HG03571 (cell line): ENCODE measurements around the gene ATG12.
"Not testable (repeated sequence)": the region's sequence is repeated elsewhere in the genome, so short reads cannot be mapped to it uniquely, and the experiment has no call there.

ENCODE experiments used
- ATAC-seq: cut with Tn5 transposase; IDR thresholded peaks from one replicate; pipeline ENCODE4 v1.9.1; 2021; ENCODE audit not compliant: unreplicated experiment

ATG12 gene

DNA sequence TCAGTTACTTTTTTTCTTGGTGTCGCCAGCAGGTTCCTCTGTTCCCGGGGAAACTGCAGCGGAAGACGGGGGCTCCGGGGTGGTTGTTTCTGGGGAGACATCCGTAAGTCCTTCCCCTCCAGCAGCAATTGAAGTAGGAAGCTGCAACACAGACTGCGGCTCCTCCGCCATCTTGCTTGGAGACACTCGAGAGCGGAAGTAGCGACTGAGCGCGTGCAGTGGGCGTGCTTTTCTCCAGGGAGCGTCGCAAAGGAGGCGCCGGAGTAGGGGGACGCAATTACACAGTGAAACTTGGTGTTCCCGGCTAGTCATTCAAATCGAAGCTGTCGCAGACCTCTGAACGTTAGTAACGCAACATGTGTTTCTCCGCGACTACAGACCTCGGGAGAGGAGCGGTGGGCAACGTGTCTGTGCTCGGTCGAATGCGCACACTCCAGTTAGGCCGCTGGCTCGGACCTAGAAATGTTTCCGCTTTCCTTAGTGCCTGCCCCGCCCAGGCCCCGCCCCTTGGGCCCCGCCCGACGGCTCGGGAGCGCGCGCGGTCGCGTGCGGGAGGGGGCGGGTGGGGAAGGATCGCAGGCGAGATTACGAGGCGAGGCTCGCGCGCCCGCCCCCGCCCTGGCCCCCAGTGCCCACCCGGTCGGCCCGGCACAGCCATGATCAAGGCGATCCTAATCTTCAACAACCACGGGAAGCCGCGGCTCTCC is at the start of gene ATG12, which contains the start of gene AP3S1:
Gene ATG12 (minus strand): TSS at position 184 of the 707 bp plus-strand sequence. CDS start 13 bp downstream, at position 171.
Gene AP3S1 (plus strand): TSS at position 554 of the 707 bp plus-strand sequence. CDS start 103 bp downstream, at position 657.
- ATAC-seq = peak; percentile 74

GRCh38 chr5:115888027-115888426 is 46.7 kb upstream of the ATG12 start:
- no peak for ATAC-seq

- ATAC-seq = not testable (repeated sequence)
Measured at GRCh38 chr5:115885208-115885607, 43.8 kb upstream of the ATG12 start.

- no peak for ATAC-seq
Measured at GRCh38 chr5:115884704-115885103, 43.3 kb upstream of the ATG12 start.

- not testable (repeated sequence) for ATAC-seq
Measured at GRCh38 chr5:115882434-115882833, 41.1 kb upstream of the ATG12 start.

DNA sequence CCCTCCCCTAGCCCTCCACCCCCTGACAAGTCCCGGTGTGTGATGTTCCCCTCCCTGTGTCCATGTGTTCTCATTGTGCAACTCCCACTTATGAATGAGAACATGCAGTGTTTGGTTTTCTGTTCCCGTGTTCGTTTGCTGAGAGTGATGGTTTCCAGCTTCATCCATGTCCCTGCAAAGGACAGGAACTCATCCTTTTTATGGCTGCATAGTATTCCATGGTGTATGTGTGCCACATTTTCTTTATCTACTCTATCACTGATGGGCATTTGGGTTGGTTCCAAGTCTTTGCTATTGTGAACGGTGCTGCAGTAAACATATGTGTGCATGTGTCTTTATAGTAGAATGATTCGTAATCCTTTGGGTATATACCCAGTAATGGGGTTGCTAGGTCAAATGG is 36.0 kb upstream of the ATG12 start:
- not testable (repeated sequence) for ATAC-seq

DNA sequence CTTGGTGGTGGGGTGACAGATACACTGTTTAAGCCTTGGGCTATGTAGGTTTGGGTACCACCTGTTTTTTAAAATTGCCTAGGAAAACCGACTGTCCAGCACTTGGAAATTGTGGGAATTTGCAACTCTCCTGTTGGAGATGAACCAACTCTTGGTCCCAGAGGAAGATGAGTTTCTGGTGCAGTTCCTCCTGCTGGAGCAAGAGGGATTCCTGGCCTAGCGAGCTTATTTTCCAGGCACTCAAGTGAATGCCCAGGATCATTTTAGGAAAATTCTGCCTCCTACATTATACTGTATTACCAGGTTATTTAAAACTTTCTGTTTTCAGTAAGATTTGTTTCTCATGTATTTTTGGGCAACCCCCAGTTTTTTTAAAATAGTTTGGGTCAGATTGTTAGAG is 34.1 kb upstream of the ATG12 start:
- no peak for ATAC-seq

- no peak for ATAC-seq
Measured at GRCh38 chr5:115873392-115873791, 32.0 kb upstream of the ATG12 start.

DNA sequence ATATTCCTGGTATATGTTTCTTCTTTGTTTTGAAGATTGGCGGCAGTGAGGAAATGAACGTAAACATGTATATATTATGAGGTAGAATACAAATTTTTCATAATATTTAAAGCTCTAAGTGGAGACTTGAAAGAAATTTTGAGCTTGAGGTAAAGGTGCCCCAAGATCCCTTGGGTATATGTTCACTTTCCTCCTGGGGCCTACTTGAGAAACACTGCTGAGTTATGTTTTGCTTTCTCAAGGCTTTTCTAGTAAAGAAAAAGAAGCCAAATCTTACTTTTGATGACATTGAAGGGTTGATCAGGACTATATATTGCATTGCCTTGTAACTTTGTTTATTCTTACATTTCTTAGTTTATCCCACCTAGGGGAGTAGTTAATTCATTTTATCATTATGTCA is 31.1 kb upstream of the ATG12 start:
- no peak for ATAC-seq

GRCh38 chr5:115869256-115869795 is 28.0 kb upstream of the ATG12 start:
- no peak for ATAC-seq

DNA sequence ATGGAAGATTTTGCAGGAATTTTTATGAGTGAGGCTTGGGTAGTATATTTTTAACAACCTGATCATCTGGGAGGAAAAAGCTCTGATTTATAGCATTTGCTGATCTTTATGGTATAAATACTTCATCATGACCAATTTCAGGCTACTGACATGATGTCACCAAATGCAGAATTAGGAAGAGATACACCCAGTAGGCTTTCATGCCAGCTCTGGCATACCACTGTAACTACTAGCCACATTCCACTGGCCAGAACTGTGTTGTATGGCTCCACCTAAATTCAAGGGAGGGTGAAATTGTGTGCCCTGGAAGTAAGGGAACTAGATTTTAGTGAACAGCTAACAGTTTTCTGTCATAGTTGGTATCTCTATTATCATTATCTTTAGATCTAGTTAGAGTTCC is 18.0 kb upstream of the ATG12 start:
- ATAC-seq = no peak

GRCh38 chr5:115858396-115858795 is 17.0 kb upstream of the ATG12 start:
- no peak for ATAC-seq

- ATAC-seq = no peak
Measured at GRCh38 chr5:115857626-115858349, 16.4 kb upstream of the ATG12 start.

GRCh38 chr5:115857057-115857479 is 15.7 kb upstream of the ATG12 start:
- no peak for ATAC-seq

DNA sequence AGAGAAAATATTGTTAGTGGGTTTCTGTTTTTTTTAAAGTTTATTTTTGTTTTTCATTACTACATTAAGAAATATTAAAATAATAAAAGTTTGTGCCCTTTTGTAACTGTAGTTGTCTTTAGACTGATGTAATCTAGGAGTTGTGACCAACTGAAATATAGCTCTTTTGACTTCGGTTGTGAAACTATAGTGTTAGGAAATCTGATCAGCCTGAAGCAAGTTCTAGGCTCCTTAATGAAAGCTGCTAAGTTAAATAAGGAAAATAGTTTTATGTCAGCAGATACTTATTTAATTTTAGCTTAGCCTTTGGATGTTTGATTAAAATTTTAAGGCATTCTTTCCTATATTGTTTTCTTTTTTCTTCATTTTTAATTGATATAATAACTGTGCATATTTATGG is 14.6 kb upstream of the ATG12 start:
- no peak for ATAC-seq

- no peak for ATAC-seq
Measured at GRCh38 chr5:115854139-115854538, 12.8 kb upstream of the ATG12 start.

- no peak for ATAC-seq
Measured at GRCh38 chr5:115850744-115851416, 9.5 kb upstream of the ATG12 start.

DNA sequence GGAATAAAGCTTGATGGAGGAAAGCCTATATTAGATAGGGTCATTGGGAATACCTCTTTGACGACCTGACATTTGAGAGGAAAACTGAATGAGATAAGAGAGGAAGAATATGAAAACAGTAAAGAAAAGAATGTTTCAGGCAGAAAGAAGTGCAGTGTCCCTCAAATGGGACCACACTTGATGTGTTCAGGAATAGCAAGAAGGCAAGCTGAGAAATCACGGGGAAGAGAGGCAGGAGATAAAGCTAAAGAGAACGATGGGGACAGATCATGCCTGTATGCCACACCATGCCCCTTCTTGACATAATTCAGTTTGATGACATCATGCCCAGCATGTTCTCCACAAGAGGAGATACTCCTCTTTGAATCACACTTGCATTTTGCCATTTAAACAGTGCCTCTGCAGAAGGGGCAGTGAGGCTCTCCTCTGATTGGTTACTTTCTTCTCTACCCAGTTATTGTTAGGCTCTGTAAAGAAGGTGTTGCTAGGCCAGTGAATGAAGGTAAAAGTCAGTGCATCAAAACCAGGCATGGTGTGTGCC is 8.0 kb upstream of the ATG12 start:
- no peak for ATAC-seq

DNA sequence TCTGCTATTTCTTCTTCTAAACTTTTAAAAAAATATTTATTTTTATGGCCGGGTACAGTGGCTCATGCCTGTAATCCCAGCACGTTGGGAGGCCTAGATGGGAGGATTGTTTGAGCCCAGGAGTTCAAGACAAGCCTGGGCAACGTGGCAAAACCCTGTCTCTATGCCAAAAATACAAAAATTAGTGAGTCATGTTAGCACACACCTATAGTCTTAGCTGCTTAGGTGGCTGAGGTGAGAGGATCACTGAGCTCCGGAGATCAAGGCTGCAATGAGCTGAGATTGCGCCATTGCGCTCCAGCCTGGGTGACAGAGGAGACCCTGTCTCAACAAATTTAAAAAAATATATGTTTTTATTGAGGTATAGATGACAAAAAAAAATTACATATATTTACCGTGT is 5.9 kb upstream of the ATG12 start:
- no peak for ATAC-seq

- ATAC-seq = no peak
Measured at GRCh38 chr5:115844321-115844817, 3.0 kb upstream of the ATG12 start.
